DND-41 (cell line): ENCODE data around the gene FHAD1.

Experiments
- ATAC-seq: fragments of 200-7000 bp; cut with Tn5 transposase; 3 replicates; pipeline ENCODE4 v1.9.1; 2021; ENCODE audit warnings: low read depth; ENCODE audit not compliant: insufficient read depth
- DNase-seq: peaks from one replicate; pipeline ENCODE4 v3.0.0-alpha.2; 2020
- H2AFZ ChIP-seq: 2 replicates; pipeline ENCODE4 v1.6.0; 2012; ENCODE audit warnings: low read depth, low read length
- H3K27ac ChIP-seq: 2 replicates; pipeline ENCODE4 v1.5.1; 2012; ENCODE audit warnings: low read length, inconsistent platforms
- H3K27me3 ChIP-seq: fragments of 200-600 bp; sonication (generic); 2 replicates; pipeline ENCODE4 v1.6.0; 2012; ENCODE audit warnings: low read length, mild to moderate bottlenecking, inconsistent platforms; ENCODE audit not compliant: insufficient read depth, poor library complexity
- H3K36me3 ChIP-seq: 2 replicates; pipeline ENCODE4 v1.5.1; 2012; ENCODE audit warnings: low read length, inconsistent platforms; ENCODE audit not compliant: insufficient read depth
- H3K4me1 ChIP-seq: 2 replicates; pipeline ENCODE4 v1.5.1; 2012; ENCODE audit warnings: mild to moderate bottlenecking, low read length; ENCODE audit not compliant: insufficient read depth
- H3K4me2 ChIP-seq: 2 replicates; pipeline ENCODE4 v1.6.0; 2012; ENCODE audit warnings: mild to moderate bottlenecking, moderate library complexity, low read length, inconsistent platforms; ENCODE audit not compliant: insufficient read depth
- H3K4me3 ChIP-seq, 2 experiments: fragments of 200-600 bp in 1 of 2; shearing (Covaris generic) in 1 of 2; 2 replicates each; pipeline ENCODE4 v1.5.1; 2012 to 2016; ENCODE audit warnings: inconsistent platforms in 2 of 2, low read length in 2 of 2, mild to moderate bottlenecking in 2 of 2, low read depth in 1 of 2, moderate library complexity in 1 of 2
- H3K79me2 ChIP-seq: 2 replicates; pipeline ENCODE4 v1.6.0; 2012; ENCODE audit warnings: low read length, inconsistent platforms; ENCODE audit not compliant: insufficient read depth
- H3K9ac ChIP-seq: 2 replicates; pipeline ENCODE4 v1.6.0; 2012; ENCODE audit warnings: low read depth, mild to moderate bottlenecking, inconsistent platforms, low read length, moderate library complexity
- H3K9me3 ChIP-seq: 2 replicates; pipeline ENCODE4 v1.5.1; 2012; ENCODE audit warnings: low read length, moderate library complexity, mild to moderate bottlenecking, inconsistent platforms; ENCODE audit not compliant: insufficient read depth, severe bottlenecking
- H4K20me1 ChIP-seq: 2 replicates; pipeline ENCODE4 v1.6.0; 2012; ENCODE audit warnings: low read length; ENCODE audit not compliant: insufficient read depth
- EZH2 ChIP-seq: IDR thresholded peaks from 3 replicates; pipeline ENCODE4 v1.6.1; 2012; ENCODE audit warnings: borderline replicate concordance, low read depth, mild to moderate bottlenecking, moderate library complexity, low read length, inconsistent platforms; ENCODE audit not compliant: severe bottlenecking
- TF ChIP-seq, protein P1 (sequence below): IDR thresholded peaks from 2 replicates; pipeline ENCODE4 v1.5.1; 2012; ENCODE audit warnings: borderline replicate concordance, low read length, moderate library complexity, mild to moderate bottlenecking; ENCODE audit not compliant: poor library complexity, severe bottlenecking; ENCODE audit errors: extremely low read depth

FHAD1 gene

GRCh38 chr1:15262706-15263105, 15.7 kb downstream of the FHAD1 start:
- no peaks in the 10 kb centered on the region for H3K36me3 ChIP-seq
- DNase-seq (no peak), ATAC-seq (no peak)
- no peaks in the 10 kb centered on the region for H3K9me3 ChIP-seq
- H3K9ac ChIP-seq: no peak overlapping the region
- H3K27ac ChIP-seq: no peak overlapping the region
- no peak overlapping the region for H3K4me2 ChIP-seq
- no peak overlapping the region for H3K4me3 ChIP-seq
- no peaks in the 10 kb centered on the region for H3K79me2 ChIP-seq
- H2AFZ ChIP-seq: no peak overlapping the region
- no peaks in the 10 kb centered on the region; the same call in 1 of the 2 replicates for H4K20me1 ChIP-seq
- no peaks in the 10 kb centered on the region for H3K27me3 ChIP-seq
- H3K4me1 ChIP-seq: no peaks in the 10 kb centered on the region
- TF ChIP-seq EZH2: no peak
- TF ChIP-seq, protein P1, sequence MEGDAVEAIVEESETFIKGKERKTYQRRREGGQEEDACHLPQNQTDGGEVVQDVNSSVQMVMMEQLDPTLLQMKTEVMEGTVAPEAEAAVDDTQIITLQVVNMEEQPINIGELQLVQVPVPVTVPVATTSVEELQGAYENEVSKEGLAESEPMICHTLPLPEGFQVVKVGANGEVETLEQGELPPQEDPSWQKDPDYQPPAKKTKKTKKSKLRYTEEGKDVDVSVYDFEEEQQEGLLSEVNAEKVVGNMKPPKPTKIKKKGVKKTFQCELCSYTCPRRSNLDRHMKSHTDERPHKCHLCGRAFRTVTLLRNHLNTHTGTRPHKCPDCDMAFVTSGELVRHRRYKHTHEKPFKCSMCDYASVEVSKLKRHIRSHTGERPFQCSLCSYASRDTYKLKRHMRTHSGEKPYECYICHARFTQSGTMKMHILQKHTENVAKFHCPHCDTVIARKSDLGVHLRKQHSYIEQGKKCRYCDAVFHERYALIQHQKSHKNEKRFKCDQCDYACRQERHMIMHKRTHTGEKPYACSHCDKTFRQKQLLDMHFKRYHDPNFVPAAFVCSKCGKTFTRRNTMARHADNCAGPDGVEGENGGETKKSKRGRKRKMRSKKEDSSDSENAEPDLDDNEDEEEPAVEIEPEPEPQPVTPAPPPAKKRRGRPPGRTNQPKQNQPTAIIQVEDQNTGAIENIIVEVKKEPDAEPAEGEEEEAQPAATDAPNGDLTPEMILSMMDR: no peak

- Histone ChIP-seq H3K79me2 (no peaks in the 10 kb centered on the region), H3K4me3 (no peak overlapping the region), H3K9me3 (no peaks in the 10 kb centered on the region), H4K20me1 (no peaks in the 10 kb centered on the region), H3K27me3 (no peaks in the 10 kb centered on the region), H3K27ac (no peak overlapping the region), H3K4me2 (no peak overlapping the region), H2AFZ (no peak overlapping the region), H3K9ac (no peak overlapping the region), H3K36me3 (no peaks in the 10 kb centered on the region), H3K4me1 (no peaks in the 10 kb centered on the region)
- TF ChIP-seq EZH2: no peak
- TF ChIP-seq, protein P1: no peak
- DNase-seq (no peak), ATAC-seq (no peak)
Observed at GRCh38 chr1:15264769-15265168, 17.7 kb downstream of the FHAD1 start.

- H3K79me2 ChIP-seq: no peaks in the 10 kb centered on the region
- H3K4me3 ChIP-seq: no peak overlapping the region
- DNase-seq (no peak), ATAC-seq (no peak)
- H3K27me3 ChIP-seq: peaks cover 13% of the 10 kb centered on the region
- H3K9me3 ChIP-seq: no peaks in the 10 kb centered on the region
- no peaks in the 10 kb centered on the region for H3K4me1 ChIP-seq
- no peak overlapping the region for H3K27ac ChIP-seq
- TF ChIP-seq, protein P1: no peak
- TF ChIP-seq EZH2: no peak
- H3K9ac ChIP-seq: no peak overlapping the region
- H4K20me1 ChIP-seq: no peaks in the 10 kb centered on the region
- no peak overlapping the region for H3K4me2 ChIP-seq
- H2AFZ ChIP-seq: no peak overlapping the region
- H3K36me3 ChIP-seq: no peaks in the 10 kb centered on the region
Observed at GRCh38 chr1:15271196-15271595, 24.2 kb downstream of the FHAD1 start.
